D721Med (cell line): ENCODE data around the gene CDKN2B-AS1.

ENCODE experiments used
- DNase-seq: peaks from one replicate; pipeline ENCODE4 v3.0.0; 2011; ENCODE audit warnings: low spot score; ENCODE audit not compliant: insufficient read length
- FAIRE-seq: peaks from 2 replicates; lab custom pipeline; 2011; peaks lifted over from hg19 to GRCh38; lab: Jason Lieb, UNC
- CTCF ChIP-seq: IDR thresholded peaks from 2 replicates; pipeline ENCODE4 v1.5.1; 2012; ENCODE audit warnings: mild to moderate bottlenecking, control low read depth; ENCODE audit not compliant: insufficient read depth; ENCODE audit errors: missing control alignments

CDKN2B-AS1 gene

GRCh38 chr9:22111176-22111953, 116.8 kb downstream of the CDKN2B-AS1 start:
- TF ChIP-seq CTCF = no peak
- FAIRE-seq (no peak), DNase-seq (no peak)

GRCh38 chr9:22111954-22112247, 117.3 kb downstream of the CDKN2B-AS1 start:
- FAIRE-seq (no peak), DNase-seq (no peak)
- TF ChIP-seq CTCF = no peak

GRCh38 chr9:22112870-22113821, 118.6 kb downstream of the CDKN2B-AS1 start:
- TF ChIP-seq CTCF = no peak
- FAIRE-seq (no peak), DNase-seq (no peak)

GRCh38 chr9:22114956-22115355, 120.4 kb downstream of the CDKN2B-AS1 start:
- TF ChIP-seq CTCF = no peak
- DNase-seq = no peak
- no peak for FAIRE-seq

- DNase-seq = no peak
- no peak for FAIRE-seq
- no peak for TF ChIP-seq CTCF
Observed at GRCh38 chr9:22116758-22117157, 122.2 kb downstream of the CDKN2B-AS1 start.

GRCh38 chr9:22117511-22118384, 123.2 kb downstream of the CDKN2B-AS1 start:
- FAIRE-seq = no peak
- no peak for TF ChIP-seq CTCF
- no peak for DNase-seq
